ENCODE results near the gene ACP7. TPM values are rescaled to one million over a fixed set of nuclear protein-coding genes. Genes with fewer than 3 reads are reported as not detected.

Gene ACP7
- total RNA-seq, 2 experiments from 2014 or later, result not detected

- no peaks in the 10 kb centered on the region for H3K27me3 ChIP-seq (ENCODE audit: control insufficient read depth in 1 of 2, insufficient read depth in 2 of 2, low read length in 2 of 2)
- peaks cover 4% of the 10 kb centered on the region for H3K27me3 Mint-ChIP-seq
- peaks cover 6% of the 10 kb centered on the region for H3K4me1 ChIP-seq (ENCODE audit: insufficient read depth, low read length)
- H3K4me3 Mint-ChIP-seq, result no peak overlapping the region
- H3K27ac Mint-ChIP-seq, result no peak overlapping the region
- H3K27ac ChIP-seq (ENCODE audit: low read depth in 1 of 2, low read length in 2 of 2), result no peak overlapping the region
- no peak overlapping the region for H3K4me3 ChIP-seq (ENCODE audit: low read length)
- POLR2A ChIA-PET, result no interaction called here
- CTCF ChIA-PET, result no interaction called here
- ATAC-seq (ENCODE audit: poor library complexity) (no peak), DNase-seq (no peak)
- no peaks in the 10 kb centered on the region for H3K9me3 Mint-ChIP-seq
- intact Hi-C loops (cut with DNase I, micrococcal nuclease), result loop anchor here (2.0 to 5.0 kb wide), 4 partner anchors 57 to 274 kb away; no protein-coding TSS in a partner anchor
- no peaks in the 10 kb centered on the region for H3K4me1 Mint-ChIP-seq (ENCODE audit: low read depth)
- TF ChIP-seq CTCF (IDR thresholded peaks at IDR 0.05), result no peak
- no peaks in the 10 kb centered on the region for H3K36me3 ChIP-seq (ENCODE audit: insufficient read depth, low read length)
- peaks cover 0 to 9% of the 10 kb centered on the region in 2 experiments for H3K9me3 ChIP-seq (ENCODE audit: control insufficient read depth in 1 of 2, insufficient read depth in 1 of 2, low read length in 2 of 2)
- no peaks in the 10 kb centered on the region for H3K36me3 Mint-ChIP-seq (ENCODE audit: low read depth)
These were observed 30.7 kb upstream of the ACP7 start for GRCh38 chr19:39053276-39054090.

GRCh38 chr19:39054091-39054470, 30.1 kb upstream of the ACP7 start:
- Mint-ChIP-seq H3K27ac (no peak overlapping the region), H3K36me3 (ENCODE audit: low read depth) (no peaks in the 10 kb centered on the region), H3K9me3 (no peaks in the 10 kb centered on the region), H3K4me3 (no peak overlapping the region), H3K27me3 (peaks cover 1% of the 10 kb centered on the region), H3K4me1 (ENCODE audit: low read depth) (no peaks in the 10 kb centered on the region)
- no peaks in the 10 kb centered on the region for H3K27me3 ChIP-seq (ENCODE audit: control insufficient read depth in 1 of 2, insufficient read depth in 2 of 2, low read length in 2 of 2)
- no peaks in the 10 kb centered on the region for H3K36me3 ChIP-seq (ENCODE audit: insufficient read depth, low read length)
- DNase-seq (no peak), ATAC-seq (ENCODE audit: poor library complexity) (no peak)
- peaks cover 6% of the 10 kb centered on the region for H3K4me1 ChIP-seq (ENCODE audit: insufficient read depth, low read length)
- H3K9me3 ChIP-seq (ENCODE audit: control insufficient read depth in 1 of 2, insufficient read depth in 1 of 2, low read length in 2 of 2), result peaks cover 0 to 9% of the 10 kb centered on the region in 2 experiments
- ChIA-PET CTCF (no interaction called here), POLR2A (no interaction called here)
- intact Hi-C loops (cut with DNase I, micrococcal nuclease), result loop anchor here (5.0 kb wide), 2 partner anchors 58 to 273 kb away; no protein-coding TSS in a partner anchor
- TF ChIP-seq CTCF (IDR thresholded peaks at IDR 0.05), result no peak
- H3K27ac ChIP-seq (ENCODE audit: low read depth in 1 of 2, low read length in 2 of 2), result no peak overlapping the region
- no peak overlapping the region for H3K4me3 ChIP-seq (ENCODE audit: low read length)

- TF ChIP-seq CTCF (IDR thresholded peaks at IDR 0.05), result no peak
- H3K27ac ChIP-seq (ENCODE audit: low read depth in 1 of 2, low read length in 2 of 2), result no peak overlapping the region
- Mint-ChIP-seq H3K27me3 (no peaks in the 10 kb centered on the region), H3K27ac (no peak overlapping the region), H3K9me3 (no peaks in the 10 kb centered on the region), H3K4me1 (ENCODE audit: low read depth) (no peaks in the 10 kb centered on the region), H3K4me3 (no peak overlapping the region), H3K36me3 (ENCODE audit: low read depth) (no peaks in the 10 kb centered on the region)
- intact Hi-C loops (cut with DNase I, micrococcal nuclease), result no loop called here
- H3K4me1 ChIP-seq (ENCODE audit: insufficient read depth, low read length), result peaks cover 7% of the 10 kb centered on the region
- DNase-seq (no peak), ATAC-seq (ENCODE audit: poor library complexity) (no peak)
- H3K27me3 ChIP-seq (ENCODE audit: control insufficient read depth in 1 of 2, insufficient read depth in 2 of 2, low read length in 2 of 2), result no peaks in the 10 kb centered on the region
- no peak overlapping the region for H3K4me3 ChIP-seq (ENCODE audit: low read length)
- peaks cover 0 to 9% of the 10 kb centered on the region in 2 experiments for H3K9me3 ChIP-seq (ENCODE audit: control insufficient read depth in 1 of 2, insufficient read depth in 1 of 2, low read length in 2 of 2)
- ChIA-PET POLR2A (no interaction called here), CTCF (interaction anchor here (1.1 kb wide), 1 partner anchor 27 kb away, joined by 3 read pairs; no protein-coding TSS in a partner anchor)
- H3K36me3 ChIP-seq (ENCODE audit: insufficient read depth, low read length), result no peaks in the 10 kb centered on the region
These were observed 26.6 kb upstream of the ACP7 start for GRCh38 chr19:39057615-39058014.
